HG03442 (cell line): ENCODE results near the gene RPTOR.
"Not testable (repeated sequence)": the region's sequence is repeated elsewhere in the genome, so short reads cannot be mapped to it uniquely, and the experiment has no call there.

Experiments
- ATAC-seq: cut with Tn5 transposase; IDR thresholded peaks from one replicate; pipeline ENCODE4 v1.9.1; 2021; ENCODE audit warnings: mild to moderate bottlenecking, moderate library complexity; ENCODE audit not compliant: unreplicated experiment

The RPTOR gene

DNA sequence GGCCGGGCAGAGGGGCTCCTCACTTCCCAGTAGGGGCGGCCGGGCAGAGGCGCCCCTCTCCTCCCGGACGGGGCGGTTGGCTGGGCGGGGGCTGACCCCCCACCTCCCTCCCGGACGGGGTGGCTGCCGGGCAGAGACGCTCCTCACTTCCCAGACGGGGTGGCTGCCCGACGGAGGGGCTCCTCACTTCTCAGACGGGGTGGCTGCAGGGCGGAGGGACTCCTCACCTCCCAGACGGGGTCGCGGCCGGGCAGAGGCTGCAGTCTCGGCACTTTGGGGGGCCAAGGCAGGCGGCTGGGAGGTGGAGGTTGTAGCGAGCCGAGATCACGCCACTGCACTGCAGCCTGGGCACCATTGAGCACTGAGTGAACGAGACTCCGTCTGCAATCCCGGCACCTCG lies 7.3 kb upstream of the RPTOR start:
- ATAC-seq: not testable (repeated sequence)

DNA sequence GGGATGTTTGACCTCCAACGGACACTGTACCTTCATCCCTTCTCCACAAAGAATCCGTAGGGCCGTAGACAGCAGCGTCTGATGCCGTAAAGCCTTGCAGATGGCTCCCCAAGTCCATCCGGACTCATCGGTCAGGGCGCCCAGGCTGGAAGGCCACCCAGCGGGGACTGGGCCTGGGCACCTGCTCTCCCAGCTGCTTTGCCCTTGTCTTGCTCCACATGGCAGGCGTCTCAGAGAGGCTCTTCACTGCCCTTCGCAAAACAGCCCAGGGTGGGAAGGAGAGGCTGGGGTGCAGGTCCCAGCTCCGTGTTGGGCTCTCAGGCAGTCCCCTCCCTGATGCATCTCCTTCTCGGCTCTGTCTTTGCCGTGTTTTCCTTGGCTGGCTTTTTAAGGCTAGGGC lies 6.2 kb upstream of the RPTOR start:
- no peak for ATAC-seq

DNA sequence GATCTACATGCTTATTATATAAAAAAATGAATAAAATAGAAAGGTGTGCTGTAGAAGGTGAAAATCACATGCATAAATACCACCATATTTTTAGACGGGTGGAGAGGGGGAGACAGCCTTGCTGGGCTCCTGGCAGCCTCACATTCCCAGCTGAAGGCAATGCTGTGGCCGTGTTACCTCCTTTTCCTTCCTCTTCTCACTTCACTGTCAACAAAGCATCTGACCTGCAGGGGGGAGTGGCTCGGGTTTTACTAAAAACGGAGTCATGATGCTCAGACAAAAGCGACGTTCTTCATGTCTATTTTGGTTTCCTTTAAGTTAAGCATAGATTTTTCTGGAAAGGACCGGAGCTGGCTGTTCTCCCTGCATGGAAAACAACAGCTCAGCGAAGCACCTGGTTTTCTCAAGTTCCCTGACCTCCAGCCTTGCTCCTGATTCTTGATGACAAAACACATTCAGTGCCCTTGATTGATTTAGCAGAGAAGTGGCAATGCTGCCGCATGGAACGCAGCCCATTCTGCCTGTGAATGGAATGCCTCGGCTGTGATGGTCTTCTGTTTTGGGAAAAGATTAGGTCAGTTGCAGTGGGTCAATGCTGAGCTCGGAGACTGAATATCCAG lies 5.5 kb upstream of the RPTOR start:
- ATAC-seq: no peak

DNA sequence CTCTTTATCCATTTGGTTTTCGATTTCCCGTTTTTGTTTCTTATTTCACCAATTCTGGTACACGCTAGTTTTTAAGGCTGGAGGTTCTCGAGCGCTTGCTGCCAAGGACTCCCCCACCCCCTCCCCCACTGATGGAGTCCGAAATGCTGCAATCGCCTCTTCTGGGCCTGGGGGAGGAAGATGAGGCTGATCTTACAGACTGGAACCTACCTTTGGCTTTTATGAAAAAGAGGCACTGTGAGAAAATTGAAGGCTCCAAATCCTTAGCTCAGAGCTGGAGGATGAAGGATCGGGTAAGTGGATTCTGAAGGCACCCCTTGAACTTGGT lies 825 bp downstream of the RPTOR start:
- no peak for ATAC-seq

DNA sequence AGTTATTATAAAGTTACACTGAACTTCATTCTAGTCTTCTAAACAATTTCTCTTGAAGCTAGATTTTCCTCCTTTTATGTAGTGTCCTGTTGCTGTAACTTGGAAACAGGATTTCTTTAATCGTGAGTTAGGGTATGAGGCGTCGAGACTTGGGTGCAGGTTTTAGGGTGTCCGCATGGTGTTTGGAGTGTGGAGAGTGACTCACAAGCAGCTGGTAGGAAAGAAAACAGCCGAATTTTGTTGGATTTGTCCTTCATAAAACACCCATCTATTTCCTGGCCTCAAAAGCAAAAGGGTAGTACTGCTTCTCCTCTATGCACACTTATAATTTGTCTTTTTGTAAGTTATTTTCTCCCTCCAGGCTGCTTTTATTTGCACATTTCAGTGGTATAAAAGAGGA lies 1.6 kb downstream of the RPTOR start:
- ATAC-seq: no peak

DNA sequence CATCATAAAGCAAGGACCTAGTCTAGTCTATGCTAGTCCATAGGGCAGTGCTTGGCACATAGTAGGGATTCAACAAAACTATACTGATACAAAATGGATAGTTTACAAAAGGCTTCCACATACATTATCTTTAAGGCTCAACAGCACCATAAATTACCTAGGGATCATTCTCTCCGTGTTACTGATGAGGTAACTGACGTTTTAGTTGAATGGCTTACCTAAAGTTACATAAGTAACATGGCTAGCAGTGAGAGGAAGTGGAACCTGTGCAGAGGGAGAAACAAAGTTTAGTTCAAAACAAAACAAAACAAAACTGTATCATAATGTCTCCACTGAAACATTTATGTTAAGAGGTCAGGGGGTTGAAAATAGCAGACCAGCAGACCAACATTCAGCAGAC lies 7.9 kb downstream of the RPTOR start:
- no peak for ATAC-seq

DNA sequence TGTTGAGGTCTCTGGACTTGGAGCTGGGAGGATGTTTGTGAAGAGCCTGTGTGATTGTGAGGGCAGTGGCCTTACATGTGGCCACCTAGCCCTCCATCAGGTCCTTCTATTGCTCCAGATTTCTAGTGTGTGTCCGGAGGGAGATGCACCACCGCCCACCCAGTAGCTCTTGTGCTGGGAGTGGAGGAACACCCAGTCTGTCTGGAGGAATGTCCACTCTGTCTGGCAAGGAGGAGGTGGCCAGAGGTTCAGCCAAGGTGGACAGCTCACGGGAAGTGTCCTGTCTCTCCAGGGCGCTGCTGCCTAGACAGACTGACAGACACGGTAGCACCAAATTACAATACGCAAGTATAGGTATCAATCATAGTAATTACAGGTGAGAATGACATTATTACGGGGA lies 10.6 kb downstream of the RPTOR start:
- no peak for ATAC-seq

DNA sequence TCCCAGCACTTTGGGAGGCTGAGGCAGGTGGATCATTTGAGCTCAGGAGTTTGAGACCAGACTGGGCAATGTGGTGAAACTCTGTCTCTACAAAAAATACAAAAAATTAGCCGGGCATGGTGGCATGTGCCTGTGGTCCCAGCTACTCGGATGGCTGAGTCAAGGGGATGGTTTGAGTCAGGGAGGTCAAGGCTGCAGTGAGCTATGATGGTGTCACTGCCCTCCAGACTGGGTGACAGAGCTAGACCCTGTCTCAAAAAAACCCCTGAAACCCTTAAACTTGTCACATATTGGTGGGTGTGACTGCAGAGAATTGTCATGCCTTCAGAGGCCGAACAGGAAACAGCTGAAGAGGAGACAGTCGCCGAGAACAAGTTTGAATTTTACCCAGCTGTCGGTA lies 13.4 kb downstream of the RPTOR start:
- no peak for ATAC-seq

DNA sequence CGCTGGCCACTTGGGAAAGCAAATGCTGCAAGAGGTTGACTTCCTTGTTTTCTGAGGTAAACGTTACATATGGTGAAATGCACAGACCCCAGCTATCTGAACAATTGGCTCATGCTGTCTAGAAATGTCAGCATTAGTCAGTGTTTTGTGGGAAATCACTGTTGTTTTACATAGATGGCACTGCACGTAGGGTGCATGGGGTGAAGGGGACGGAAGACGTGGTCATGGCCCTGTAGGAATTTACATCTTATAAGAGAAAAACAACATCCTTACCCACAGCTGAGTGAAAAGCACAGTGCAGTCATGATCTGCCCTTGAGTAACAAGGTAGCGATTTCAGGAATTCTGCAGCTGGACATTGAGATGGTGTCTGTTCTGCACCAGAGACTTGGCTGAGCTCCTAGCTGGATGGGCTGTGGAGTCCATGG lies 15.2 kb downstream of the RPTOR start:
- no peak for ATAC-seq

DNA sequence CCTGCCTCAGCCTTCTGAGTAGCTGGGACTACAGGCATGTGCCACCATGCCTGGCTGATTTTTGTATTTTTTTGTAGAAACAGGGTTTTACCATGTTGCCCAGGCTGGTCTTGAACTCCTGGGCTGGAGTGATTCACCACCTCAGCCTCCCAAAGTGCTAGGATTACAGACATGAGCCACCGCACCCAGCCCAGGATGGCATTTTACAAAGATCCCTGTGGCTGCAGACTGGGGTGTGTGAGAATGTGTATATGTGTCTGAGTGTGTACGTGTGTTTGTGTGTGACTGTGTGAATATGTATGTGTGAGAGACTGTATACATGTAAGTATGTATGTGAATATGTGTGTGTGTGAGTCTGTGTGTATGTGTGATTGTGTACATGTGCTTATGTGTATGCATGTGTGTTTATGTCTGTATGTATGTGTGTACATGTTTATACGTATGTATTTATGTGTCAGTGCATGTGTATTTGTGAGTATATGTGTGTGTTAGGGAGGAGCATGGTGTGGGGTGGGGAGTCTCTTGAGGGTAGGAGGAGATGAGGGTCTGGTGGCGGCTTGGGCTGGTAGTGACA lies 17.0 kb downstream of the RPTOR start:
- ATAC-seq: no peak

DNA sequence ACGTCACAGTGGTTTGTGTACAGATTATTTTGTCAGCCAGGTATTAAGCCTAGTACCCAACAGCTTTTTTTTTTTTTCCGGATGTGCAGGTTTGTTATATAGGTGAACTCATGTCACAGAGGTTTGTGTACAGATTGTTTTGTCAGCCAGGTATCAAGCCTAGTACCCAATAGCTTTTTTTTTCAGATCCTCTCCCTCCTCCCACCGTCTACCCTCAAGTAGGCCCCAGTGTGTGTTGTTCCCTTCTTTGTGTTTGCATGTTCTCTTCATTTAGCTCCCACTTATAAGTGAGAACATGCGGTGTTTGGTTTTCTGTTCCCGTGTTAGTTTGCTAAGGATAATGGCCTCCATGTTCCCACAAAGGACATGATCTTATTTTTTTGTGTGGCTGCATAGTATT lies 19.9 kb downstream of the RPTOR start:
- ATAC-seq: no peak

DNA sequence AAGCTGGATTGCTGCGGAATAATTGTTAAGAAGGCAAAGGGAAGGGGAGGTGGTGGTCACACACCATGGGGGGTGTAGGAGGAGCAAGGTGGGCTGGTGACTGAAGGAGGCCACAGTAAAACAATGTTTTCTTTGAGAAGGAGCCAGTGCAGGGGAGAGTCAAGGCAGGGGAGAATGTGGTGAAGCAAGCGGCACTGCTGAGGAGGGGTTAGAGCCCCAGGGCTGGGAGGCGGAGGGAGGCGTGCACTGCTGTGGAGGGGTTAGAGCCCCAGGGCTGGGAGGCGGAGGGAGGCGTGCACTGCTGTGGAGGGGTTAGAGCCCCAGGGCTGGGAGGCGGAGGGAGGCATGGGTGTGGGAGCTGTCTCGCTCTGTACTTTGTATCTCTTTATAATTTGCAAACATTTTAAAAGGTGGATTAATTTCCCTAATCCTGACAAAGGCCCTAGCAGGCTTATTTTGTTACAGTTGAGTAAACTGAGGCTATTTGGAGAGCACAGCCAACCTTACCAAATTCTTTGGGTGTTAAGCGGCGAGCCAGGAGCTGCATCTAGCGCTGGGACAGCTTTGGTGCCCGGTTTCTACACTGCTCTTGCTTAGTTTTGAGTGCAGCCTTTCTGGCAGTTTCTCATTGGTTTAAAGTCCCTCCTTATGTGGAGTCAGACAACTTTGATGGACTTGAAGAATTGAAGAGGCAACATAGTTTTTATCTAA lies 20.9 kb downstream of the RPTOR start:
- ATAC-seq: no peak

DNA sequence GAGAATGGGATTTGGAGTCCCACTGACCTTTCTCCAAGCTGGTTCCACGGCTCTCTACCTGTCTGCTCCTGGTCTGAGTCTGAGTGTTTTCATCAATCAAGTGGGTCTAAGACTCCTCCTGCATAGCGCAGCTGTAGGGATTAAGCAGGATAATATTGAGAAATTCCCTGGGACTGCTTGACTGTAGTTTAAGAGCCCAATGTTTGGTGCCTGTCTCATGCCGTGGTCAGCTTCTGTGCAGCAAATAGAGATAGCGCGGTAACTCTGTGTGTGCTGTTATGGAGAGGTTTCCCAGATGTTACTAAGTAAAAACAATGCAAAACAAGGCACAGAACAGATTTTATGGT lies 21.4 kb downstream of the RPTOR start:
- no peak for ATAC-seq

DNA sequence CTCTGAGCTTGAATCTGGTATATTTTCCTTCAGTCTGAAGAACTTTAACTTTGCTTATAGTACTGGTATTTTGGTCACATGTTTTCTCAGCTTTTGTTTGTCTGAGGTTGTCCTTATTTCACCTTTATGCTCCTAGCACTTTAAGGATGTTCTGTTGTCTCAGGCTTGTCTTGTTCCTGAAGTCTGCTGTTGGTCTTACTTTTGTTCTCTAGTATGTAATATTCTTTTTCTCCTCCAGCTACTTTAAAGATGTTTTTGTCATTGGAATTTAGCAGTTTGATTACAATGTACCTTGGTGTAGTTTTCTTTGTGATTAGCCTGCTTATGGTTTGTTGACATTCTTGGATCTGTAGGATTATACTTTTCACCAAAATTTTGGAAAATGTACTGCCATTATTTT lies 23.6 kb downstream of the RPTOR start:
- ATAC-seq: no peak

DNA sequence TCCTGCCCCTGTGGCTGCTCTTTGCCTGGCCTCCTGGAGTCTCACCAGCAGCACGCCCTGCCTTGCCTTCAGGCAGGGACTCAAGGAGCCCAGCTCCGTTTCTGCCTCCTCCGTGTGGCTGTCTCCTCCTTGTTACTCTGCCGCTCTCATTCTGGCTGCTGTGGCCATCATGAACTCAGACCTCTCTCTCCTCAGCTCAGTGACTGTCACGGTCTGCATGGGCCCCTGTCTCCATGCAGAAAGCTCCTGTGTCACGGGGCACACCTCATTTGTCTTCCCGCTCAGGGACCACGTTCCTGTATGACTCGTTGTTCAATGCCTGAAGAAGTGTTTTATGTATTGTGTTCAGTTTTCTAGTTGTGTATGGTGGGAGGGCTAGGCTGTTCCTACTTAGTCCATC lies 25.3 kb downstream of the RPTOR start:
- ATAC-seq: no peak

DNA sequence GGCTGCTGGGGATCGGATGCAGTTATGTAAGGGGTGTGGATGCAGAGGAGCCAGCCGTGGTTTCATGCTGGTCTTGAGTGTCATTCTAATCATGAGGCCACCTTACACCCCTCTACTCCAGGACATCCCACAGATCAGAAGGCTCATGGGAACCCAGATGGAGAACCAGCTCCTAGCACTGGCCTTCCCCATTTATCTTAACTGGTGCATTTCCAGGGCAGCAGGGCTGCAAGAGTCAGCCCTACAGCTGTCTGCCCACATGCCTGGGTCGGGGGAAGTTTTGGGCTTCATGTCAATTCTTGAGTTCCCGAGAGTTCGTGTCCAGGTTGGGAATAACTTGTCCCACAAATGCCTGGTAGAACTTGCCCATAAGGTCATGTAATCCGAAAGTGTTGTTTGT lies 29.1 kb downstream of the RPTOR start:
- no peak for ATAC-seq

DNA sequence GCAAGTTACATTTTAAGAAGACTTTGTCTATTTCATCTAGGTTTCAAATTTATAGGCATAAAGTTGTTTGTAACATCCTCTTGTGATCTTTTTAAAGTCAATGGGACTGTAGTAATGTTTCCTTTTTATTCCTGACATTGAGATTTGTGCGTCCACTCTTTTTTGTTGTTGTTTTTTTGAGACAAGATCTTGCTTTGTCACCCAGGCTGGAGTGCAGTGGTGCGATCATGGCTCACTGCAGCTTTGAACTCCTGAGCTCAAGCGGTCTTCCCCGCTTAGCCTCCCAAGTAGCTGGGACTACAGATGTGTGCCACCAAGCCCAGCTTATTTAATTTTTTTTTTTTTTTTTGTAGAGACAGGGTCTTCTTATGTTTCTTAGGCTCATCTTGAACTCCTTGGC lies 29.9 kb downstream of the RPTOR start:
- ATAC-seq: no peak

DNA sequence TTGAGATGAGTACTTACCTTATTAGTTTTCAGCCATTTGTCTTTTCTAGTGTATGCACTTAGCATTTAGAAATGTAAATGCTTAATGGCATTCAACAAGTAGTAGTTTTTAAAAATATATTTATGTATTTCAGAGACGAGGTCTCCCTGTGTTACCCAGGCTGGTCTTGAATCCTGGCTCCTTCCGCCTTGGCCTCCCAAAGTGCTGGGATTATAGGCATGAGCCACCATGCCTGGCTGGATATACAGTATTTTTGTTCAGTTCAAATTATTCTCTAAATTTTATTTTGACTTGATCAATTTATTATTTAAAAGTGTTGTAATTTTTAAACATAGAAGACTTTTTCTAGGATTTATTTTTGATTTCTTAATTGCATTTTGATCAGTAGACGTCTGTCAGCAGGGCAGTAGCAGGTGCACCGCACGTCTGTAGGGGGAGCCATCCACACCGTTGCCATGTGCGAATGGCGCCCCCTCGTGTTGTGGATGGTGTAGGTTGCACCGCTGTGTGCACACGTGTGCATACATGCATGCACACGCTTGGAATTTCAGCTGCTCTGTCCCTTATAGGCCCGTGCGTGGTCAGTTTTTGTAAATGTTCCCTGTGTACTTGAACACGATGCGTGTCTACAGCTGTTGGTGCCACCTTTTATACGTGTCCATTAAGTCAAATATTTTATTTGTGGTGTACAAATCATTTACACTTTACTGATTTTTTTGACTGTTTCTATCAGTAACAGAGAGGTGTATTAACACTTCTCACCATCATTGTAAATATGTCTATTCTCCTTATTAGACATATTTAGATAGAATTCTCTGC lies 30.6 kb downstream of the RPTOR start:
- peak; percentile 55 for ATAC-seq

DNA sequence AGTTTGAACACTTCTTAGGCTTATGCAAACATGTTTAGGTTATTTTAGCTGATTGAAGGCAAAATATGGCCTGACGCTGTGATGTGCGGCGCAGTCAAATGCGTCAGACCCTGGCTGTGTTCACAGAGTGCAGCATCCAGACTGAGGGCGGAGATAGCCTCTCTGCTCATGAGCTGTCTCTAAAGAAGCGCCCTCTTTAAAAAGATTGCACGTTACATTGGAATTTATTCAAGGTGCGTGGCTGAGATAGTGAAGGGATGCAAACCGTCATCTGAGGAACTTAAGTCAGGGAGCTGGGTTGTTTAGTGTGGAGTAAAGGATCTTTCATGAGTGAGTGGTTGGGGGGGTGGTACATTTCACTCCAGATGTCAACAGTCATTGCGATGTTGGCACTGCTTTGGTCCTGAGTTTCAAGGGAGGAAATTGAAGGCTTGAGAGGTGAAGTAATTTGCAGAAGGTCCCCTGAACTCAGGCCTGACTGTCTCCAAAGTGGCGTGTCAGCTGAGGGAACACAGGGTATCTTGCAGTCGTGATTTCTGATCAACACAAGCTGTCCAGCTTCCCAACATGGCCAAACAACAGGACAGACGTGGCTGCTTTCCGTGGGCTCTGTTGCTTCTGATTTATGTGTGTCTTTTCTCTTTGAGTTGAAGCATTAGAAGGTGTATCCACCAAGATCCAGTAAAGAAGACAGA lies 33.4 kb downstream of the RPTOR start:
- no peak for ATAC-seq

DNA sequence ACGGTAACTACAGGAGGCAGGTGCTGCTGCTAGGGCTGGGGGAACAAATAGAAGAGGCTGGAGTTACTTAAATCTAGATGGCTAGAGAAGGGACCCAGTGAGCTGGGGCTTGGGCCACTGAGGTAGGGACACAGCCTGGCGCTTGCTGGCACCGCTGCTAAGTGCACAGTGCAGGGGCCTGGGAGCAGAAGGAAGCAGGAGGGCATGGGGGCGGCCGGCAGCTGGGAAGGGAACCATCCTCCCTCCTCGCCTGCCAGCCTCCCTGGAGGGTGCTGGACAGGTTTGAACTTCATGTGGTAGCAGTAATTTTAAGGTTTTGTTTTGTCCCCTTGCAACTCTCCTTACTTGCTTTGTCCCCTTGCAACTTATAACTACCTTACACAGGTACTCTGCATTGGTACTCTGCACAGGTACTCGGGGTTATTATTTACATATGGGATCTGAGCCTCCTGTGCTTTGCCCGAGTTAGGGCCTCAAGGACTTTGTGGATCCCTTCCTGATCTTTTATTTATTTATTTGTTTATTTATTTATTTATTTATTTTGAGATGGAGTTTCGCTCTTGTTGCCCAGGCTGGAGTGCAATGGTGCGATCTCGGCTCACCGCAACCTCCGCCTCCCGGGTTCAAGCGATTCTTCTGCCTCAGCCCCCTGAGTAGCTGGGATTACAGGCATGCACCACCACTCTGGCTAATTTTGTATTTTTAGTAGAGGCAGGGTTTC lies 34.2 kb downstream of the RPTOR start:
- not testable (repeated sequence) for ATAC-seq

DNA sequence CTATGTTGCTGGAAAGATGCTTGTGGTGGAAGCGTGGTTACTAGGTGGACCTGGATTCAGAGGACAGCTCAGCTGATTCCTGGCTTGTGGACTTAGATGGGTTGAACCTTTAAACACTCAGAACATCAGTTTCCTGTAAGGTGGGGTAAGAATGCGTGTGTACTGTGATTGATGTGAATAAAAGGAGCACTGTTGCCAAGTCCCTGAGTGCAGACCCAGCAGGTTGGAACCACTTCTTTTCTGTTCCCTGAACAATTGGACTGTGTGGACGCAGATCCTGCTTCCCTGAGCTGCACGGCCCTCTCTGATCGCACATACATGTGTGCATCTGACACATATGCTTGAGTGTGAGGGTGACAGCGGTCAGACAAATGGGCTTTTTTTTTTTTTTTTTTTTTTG lies 37.5 kb downstream of the RPTOR start:
- ATAC-seq: no peak
